Measurements from ENCODE around the gene DGKQ. TPM values are rescaled to one million over a fixed set of nuclear protein-coding genes. Genes with fewer than 3 reads are reported as not detected.

The DGKQ gene
- total RNA-seq, 2 donors from 2014 or later, result 8.8 to 12.0 TPM

DNA sequence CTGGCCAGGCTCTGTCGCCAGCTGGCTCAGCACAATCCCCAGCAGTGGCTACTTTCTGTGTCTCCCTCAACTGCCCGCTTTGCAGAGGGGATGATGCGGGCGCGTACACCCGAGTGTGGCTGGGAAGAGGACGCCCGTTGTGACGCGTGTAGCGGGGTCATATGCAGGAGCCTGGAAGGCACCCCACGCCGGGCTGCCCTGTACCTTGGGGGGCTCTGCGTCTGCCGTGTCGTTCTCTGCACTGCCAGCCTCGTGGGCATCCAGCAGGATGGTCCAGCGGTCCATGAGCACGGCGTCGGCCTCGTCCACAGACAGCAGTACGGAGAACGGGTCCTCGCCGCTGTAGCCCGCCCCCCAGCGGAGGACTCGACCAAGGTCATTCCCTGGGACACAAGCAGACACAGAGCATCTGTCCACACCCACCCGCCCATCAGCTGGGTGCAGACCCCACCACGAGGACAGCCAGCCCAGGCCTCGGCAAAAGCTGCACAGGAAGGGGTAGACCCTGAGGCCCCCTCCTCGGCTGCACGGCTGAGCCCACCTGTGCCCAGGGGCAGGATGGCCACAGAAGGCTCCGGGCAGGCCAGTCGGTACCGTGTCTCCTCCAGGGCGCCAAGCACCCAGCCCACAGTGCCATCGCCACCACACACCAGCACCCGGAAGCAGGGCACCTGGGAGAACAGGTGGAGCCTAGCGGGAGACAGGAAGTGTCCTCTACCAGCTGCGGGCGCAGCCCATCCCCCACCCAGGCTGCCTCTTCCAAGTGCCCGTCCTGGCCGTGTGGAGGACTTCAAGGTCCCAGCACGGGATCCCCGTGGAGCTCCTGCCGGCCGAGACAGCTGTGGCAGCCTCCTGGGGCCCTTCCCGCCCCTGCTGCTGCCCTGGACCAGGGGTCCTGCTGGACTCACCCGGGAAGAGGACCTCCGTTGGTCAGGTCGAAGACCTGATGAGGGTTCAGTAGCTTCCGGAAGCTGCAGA is 10.8 kb downstream of the DGKQ start:
- ATAC-seq (replicated peaks in 1 of 2) (no peak), DNase-seq (no peak)
- Mint-ChIP-seq H3K9me3 (no peaks in the 10 kb centered on the region), H3K4me3 (no peak overlapping the region), H3K4me1 (ENCODE audit: low read depth) (no peaks in the 10 kb centered on the region), H3K36me3 (ENCODE audit: insufficient read depth in 2 of 2) (no peaks in the 10 kb centered on the region), H3K27me3 (ENCODE audit: low read depth) (no peaks in the 10 kb centered on the region), H3K27ac (no peak overlapping the region)

GRCh38 chr4:961351-962230 is 11.8 kb downstream of the DGKQ start:
- no peak for ATAC-seq (replicated peaks in 1 of 2)
- Mint-ChIP-seq H3K27me3 (ENCODE audit: low read depth) (no peaks in the 10 kb centered on the region), H3K4me1 (ENCODE audit: low read depth) (no peaks in the 10 kb centered on the region), H3K9me3 (no peaks in the 10 kb centered on the region), H3K4me3 (no peak overlapping the region), H3K27ac (no peak overlapping the region), H3K36me3 (ENCODE audit: insufficient read depth in 2 of 2) (no peaks in the 10 kb centered on the region)
- no peak for DNase-seq

DNA sequence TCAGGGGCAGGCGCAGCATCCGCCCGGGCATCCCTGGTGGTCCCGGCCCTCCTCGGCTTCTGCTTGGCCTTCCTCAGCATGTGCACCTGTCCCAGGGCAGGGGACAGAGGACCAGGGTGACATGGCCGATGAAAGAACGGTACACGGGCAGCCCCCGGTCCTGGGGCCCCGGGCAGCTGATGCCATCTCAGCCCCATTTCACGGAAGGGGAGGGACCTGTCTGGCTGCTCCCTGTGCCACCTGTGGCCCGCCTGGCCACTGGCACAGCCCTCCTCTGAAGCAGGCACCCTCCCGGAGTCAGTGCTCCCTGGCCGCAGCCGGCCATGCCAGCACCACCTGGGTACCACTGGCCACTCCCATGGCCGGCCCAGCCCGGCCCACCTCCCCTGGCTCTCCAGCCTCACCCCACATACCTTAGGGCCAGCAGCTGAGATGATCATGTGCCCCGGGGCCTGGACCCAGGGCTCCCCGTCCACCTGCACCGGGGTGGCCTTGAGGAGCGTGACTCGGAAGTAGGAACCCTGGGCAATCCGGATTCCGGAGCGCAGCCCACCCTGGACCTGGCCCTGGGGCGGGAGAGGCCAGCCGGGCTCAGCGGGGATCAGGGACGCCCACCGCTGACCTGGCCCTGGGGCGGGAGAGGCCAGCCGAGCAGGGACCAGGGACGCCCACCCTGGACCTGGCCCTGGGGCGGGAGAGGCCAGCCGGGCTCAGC is 12.6 kb downstream of the DGKQ start:
- H3K36me3 Mint-ChIP-seq (ENCODE audit: insufficient read depth in 2 of 2), result no peaks in the 10 kb centered on the region
- no peaks in the 10 kb centered on the region for H3K9me3 Mint-ChIP-seq
- no peak overlapping the region for H3K4me3 Mint-ChIP-seq
- H3K27ac Mint-ChIP-seq, result no peak overlapping the region
- H3K4me1 Mint-ChIP-seq (ENCODE audit: low read depth), result no peaks in the 10 kb centered on the region
- DNase-seq (no peak), ATAC-seq (replicated peaks in 1 of 2) (no peak)
- no peaks in the 10 kb centered on the region for H3K27me3 Mint-ChIP-seq (ENCODE audit: low read depth)

- H3K27ac Mint-ChIP-seq, result no peak overlapping the region
- H3K4me3 Mint-ChIP-seq, result no peak overlapping the region
- H3K36me3 Mint-ChIP-seq (ENCODE audit: insufficient read depth in 2 of 2), result no peaks in the 10 kb centered on the region
- H3K9me3 Mint-ChIP-seq, result no peaks in the 10 kb centered on the region
- no peaks in the 10 kb centered on the region for H3K27me3 Mint-ChIP-seq (ENCODE audit: low read depth)
- no peak for ATAC-seq (replicated peaks in 1 of 2)
- H3K4me1 Mint-ChIP-seq (ENCODE audit: low read depth), result no peaks in the 10 kb centered on the region
- no peak for DNase-seq
These were observed 13.2 kb downstream of the DGKQ start for GRCh38 chr4:960140-960635.

- H3K9me3 Mint-ChIP-seq, result no peaks in the 10 kb centered on the region
- no peak overlapping the region for H3K27ac Mint-ChIP-seq
- H3K4me1 Mint-ChIP-seq (ENCODE audit: low read depth), result no peaks in the 10 kb centered on the region
- ATAC-seq (replicated peaks in 1 of 2), result no peak
- H3K36me3 Mint-ChIP-seq (ENCODE audit: insufficient read depth in 2 of 2), result no peaks in the 10 kb centered on the region
- no peak overlapping the region for H3K4me3 Mint-ChIP-seq
- H3K27me3 Mint-ChIP-seq (ENCODE audit: low read depth), result no peaks in the 10 kb centered on the region
- DNase-seq, result no peak
These were observed 13.8 kb downstream of the DGKQ start for GRCh38 chr4:959338-960139.

DNA sequence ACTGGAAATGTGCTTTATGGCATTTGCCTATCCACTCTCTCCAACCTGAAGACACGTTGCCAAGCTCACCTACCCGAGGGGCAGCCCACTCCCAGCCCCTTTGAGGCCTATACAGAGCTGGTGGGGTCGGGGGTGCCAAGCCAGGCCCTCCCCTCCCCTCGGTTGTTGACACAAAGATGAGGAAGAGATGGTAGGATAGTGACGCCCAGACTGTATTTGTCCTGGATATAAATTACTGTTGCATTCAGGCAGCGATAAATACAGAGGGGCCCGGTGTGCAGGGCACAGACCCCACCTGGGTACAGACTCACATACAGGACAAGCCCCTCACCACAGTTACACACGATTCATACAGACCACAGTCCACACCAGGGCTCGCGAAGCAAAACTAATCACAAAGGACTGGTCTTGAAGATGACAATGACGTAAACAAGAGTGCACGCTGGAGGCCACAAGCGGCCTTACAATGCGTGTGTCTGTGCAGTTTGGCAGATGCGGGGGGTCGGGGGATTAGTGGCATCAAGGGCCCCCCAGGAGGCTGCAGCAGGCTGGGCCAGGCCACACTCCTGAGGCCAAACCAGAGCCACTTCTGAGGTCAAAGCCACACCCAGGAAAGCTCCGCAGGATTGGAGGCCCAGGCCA is 14.6 kb downstream of the DGKQ start:
- H3K9me3 Mint-ChIP-seq, result no peaks in the 10 kb centered on the region
- no peaks in the 10 kb centered on the region for H3K36me3 Mint-ChIP-seq (ENCODE audit: insufficient read depth in 2 of 2)
- no peak overlapping the region for H3K27ac Mint-ChIP-seq
- ATAC-seq (replicated peaks in 1 of 2), result no peak
- no peaks in the 10 kb centered on the region for H3K4me1 Mint-ChIP-seq (ENCODE audit: low read depth)
- no peak for DNase-seq
- no peak overlapping the region for H3K4me3 Mint-ChIP-seq
- H3K27me3 Mint-ChIP-seq (ENCODE audit: low read depth), result no peaks in the 10 kb centered on the region

- Mint-ChIP-seq H3K9me3 (no peaks in the 10 kb centered on the region), H3K36me3 (ENCODE audit: insufficient read depth in 2 of 2) (no peaks in the 10 kb centered on the region), H3K27ac (no peak overlapping the region), H3K4me3 (no peak overlapping the region), H3K27me3 (ENCODE audit: low read depth) (no peaks in the 10 kb centered on the region), H3K4me1 (ENCODE audit: low read depth) (no peaks in the 10 kb centered on the region)
- ATAC-seq (replicated peaks in 1 of 2) (no peak), DNase-seq (no peak)
These were observed 15.1 kb downstream of the DGKQ start for GRCh38 chr4:958314-958665.

GRCh38 chr4:957581-958313 is 15.6 kb downstream of the DGKQ start:
- no peaks in the 10 kb centered on the region for H3K27me3 Mint-ChIP-seq (ENCODE audit: low read depth)
- no peak overlapping the region for H3K4me3 Mint-ChIP-seq
- DNase-seq (no peak), ATAC-seq (replicated peaks in 1 of 2) (no peak)
- no peaks in the 10 kb centered on the region for H3K36me3 Mint-ChIP-seq (ENCODE audit: insufficient read depth in 2 of 2)
- no peak overlapping the region for H3K27ac Mint-ChIP-seq
- H3K9me3 Mint-ChIP-seq, result no peaks in the 10 kb centered on the region
- H3K4me1 Mint-ChIP-seq (ENCODE audit: low read depth), result no peaks in the 10 kb centered on the region

DNA sequence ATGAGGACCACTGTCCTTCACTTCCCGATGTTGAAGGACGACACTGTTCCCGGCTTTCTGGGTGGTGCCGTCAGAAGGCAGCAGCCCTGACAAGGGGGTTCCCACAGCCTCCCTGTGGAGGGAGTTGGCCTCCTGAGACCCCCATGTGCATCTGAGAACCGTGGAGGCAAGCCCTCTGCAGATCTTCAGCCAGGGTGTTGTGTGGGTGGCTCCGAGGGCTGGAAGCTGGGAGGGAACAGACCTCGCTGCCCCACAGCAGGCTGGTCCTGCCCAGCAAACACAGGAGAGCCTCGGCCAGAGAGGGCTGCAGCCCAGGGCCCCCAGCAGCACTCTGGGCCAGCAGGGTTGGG is 16.2 kb downstream of the DGKQ start:
- H3K27me3 Mint-ChIP-seq (ENCODE audit: low read depth), result no peaks in the 10 kb centered on the region
- H3K9me3 Mint-ChIP-seq, result no peaks in the 10 kb centered on the region
- DNase-seq (no peak), ATAC-seq (replicated peaks in 1 of 2) (no peak)
- no peaks in the 10 kb centered on the region for H3K4me1 Mint-ChIP-seq (ENCODE audit: low read depth)
- no peak overlapping the region for H3K27ac Mint-ChIP-seq
- H3K4me3 Mint-ChIP-seq, result no peak overlapping the region
- no peaks in the 10 kb centered on the region for H3K36me3 Mint-ChIP-seq (ENCODE audit: insufficient read depth in 2 of 2)

GRCh38 chr4:956531-957230 is 16.7 kb downstream of the DGKQ start:
- DNase-seq (no peak), ATAC-seq (replicated peaks in 1 of 2) (no peak)
- H3K4me1 Mint-ChIP-seq (ENCODE audit: low read depth), result no peaks in the 10 kb centered on the region
- no peaks in the 10 kb centered on the region for H3K27me3 Mint-ChIP-seq (ENCODE audit: low read depth)
- no peak overlapping the region for H3K4me3 Mint-ChIP-seq
- no peaks in the 10 kb centered on the region for H3K9me3 Mint-ChIP-seq
- no peak overlapping the region for H3K27ac Mint-ChIP-seq
- no peaks in the 10 kb centered on the region for H3K36me3 Mint-ChIP-seq (ENCODE audit: insufficient read depth in 2 of 2)

GRCh38 chr4:955931-956381 is 17.4 kb downstream of the DGKQ start:
- H3K4me1 Mint-ChIP-seq (ENCODE audit: low read depth), result no peaks in the 10 kb centered on the region
- H3K36me3 Mint-ChIP-seq (ENCODE audit: insufficient read depth in 2 of 2), result no peaks in the 10 kb centered on the region
- no peak overlapping the region for H3K27ac Mint-ChIP-seq
- no peaks in the 10 kb centered on the region for H3K9me3 Mint-ChIP-seq
- DNase-seq (no peak), ATAC-seq (replicated peaks in 1 of 2) (no peak)
- H3K4me3 Mint-ChIP-seq, result no peak overlapping the region
- H3K27me3 Mint-ChIP-seq (ENCODE audit: low read depth), result no peaks in the 10 kb centered on the region
